GM21529 (cell line): ENCODE measurements around the gene ELP5.
"Not testable (repeated sequence)": the region's sequence is repeated elsewhere in the genome, so short reads cannot be mapped to it uniquely, and the experiment has no call there.

Experiments
- ATAC-seq: cut with Tn5 transposase; IDR thresholded peaks from one replicate; pipeline ENCODE4 v1.9.1; 2021; ENCODE audit not compliant: unreplicated experiment

The ELP5 gene

GRCh38 chr17:7235693-7236665 is 16.0 kb upstream of the ELP5 start:
- ATAC-seq: no peak

GRCh38 chr17:7236808-7237207 is 15.2 kb upstream of the ELP5 start:
- ATAC-seq: no peak

- ATAC-seq: no peak
These were observed 14.7 kb upstream of the ELP5 start for GRCh38 chr17:7237266-7237760.

- ATAC-seq: no peak
These were observed 14.1 kb upstream of the ELP5 start for GRCh38 chr17:7237761-7238419.

GRCh38 chr17:7238420-7239090 is 13.5 kb upstream of the ELP5 start:
- no peak for ATAC-seq

- ATAC-seq: peak; percentile 43
These were observed 12.7 kb upstream of the ELP5 start, which contains the start of gene PHF23 for GRCh38 chr17:7239091-7240027. PHF23 (minus strand) TSS chr17:7239457; CDS start chr17:7239279, 178 bp downstream.

- no peak for ATAC-seq
These were observed 11.6 kb upstream of the ELP5 start for GRCh38 chr17:7240375-7240774.

- no peak for ATAC-seq
These were observed 10.8 kb upstream of the ELP5 start for GRCh38 chr17:7241090-7241733.

- ATAC-seq: no peak
These were observed 10.0 kb upstream of the ELP5 start, which contains the start of gene GABARAP for GRCh38 chr17:7241783-7242716. GABARAP (minus strand) TSS chr17:7242449; CDS start chr17:7242330, 119 bp downstream.

- ATAC-seq: peak; percentile 43
These were observed 9.1 kb upstream of the ELP5 start for GRCh38 chr17:7242717-7243452.

GRCh38 chr17:7243453-7243729 is 8.6 kb upstream of the ELP5 start:
- ATAC-seq: no peak

GRCh38 chr17:7243838-7244237 is 8.2 kb upstream of the ELP5 start:
- ATAC-seq: not testable (repeated sequence)

- no peak for ATAC-seq
These were observed 5.2 kb upstream of the ELP5 start for GRCh38 chr17:7246779-7247178.

- no peak for ATAC-seq
These were observed 3.2 kb upstream of the ELP5 start for GRCh38 chr17:7248796-7249195.

GRCh38 chr17:7249214-7249613 is 2.8 kb upstream of the ELP5 start:
- ATAC-seq: no peak

GRCh38 chr17:7249830-7250229 is 2.2 kb upstream of the ELP5 start:
- no peak for ATAC-seq

GRCh38 chr17:7250695-7251627 is 1.1 kb upstream of the ELP5 start:
- ATAC-seq: no peak
